GM23338 (cell line): ENCODE data around the gene GJC2. TPM values are rescaled to one million over a fixed set of nuclear protein-coding genes. Genes with fewer than 3 reads are reported as not detected.

ENCODE experiments used
- ATAC-seq: fragments of 200-7000 bp; cut with Tn5 transposase; 3 replicates; pipeline ENCODE4 v1.9.1; 2020
- DNase-seq: peaks from one replicate; pipeline ENCODE4 v3.0.0-alpha.2; 2015; ENCODE audit warnings: low spot score
- H2AFZ ChIP-seq: fragments of 200-600 bp; sonication (generic); 2 replicates; pipeline ENCODE4 v1.8.0; 2016; ENCODE audit warnings: antibody characterized with exemption, mild to moderate bottlenecking, moderate library complexity
- H3F3A ChIP-seq: fragments of 200-600 bp; sonication (generic); replicated peaks from 2 replicates; pipeline ENCODE4 v1.8.0; 2017; ENCODE audit warnings: antibody characterized with exemption, mixed run types, low read depth
- H3K27ac ChIP-seq: fragments of 200-600 bp; sonication (generic); 2 replicates; pipeline ENCODE4 v1.6.1; 2016; ENCODE audit warnings: low read depth
- H3K27me3 ChIP-seq: fragments of 200-600 bp; sonication (generic); 2 replicates; pipeline ENCODE4 v1.8.0; 2016; ENCODE audit warnings: mild to moderate bottlenecking, mixed run types, moderate library complexity; ENCODE audit not compliant: insufficient read depth
- H3K36me3 ChIP-seq: fragments of 200-600 bp; sonication (generic); 2 replicates; pipeline ENCODE4 v1.8.0; 2016; ENCODE audit warnings: mild to moderate bottlenecking; ENCODE audit not compliant: insufficient read depth
- H3K4me1 ChIP-seq: fragments of 200-600 bp; sonication (generic); 2 replicates; pipeline ENCODE4 v1.8.0; 2016; ENCODE audit warnings: mild to moderate bottlenecking, moderate library complexity; ENCODE audit not compliant: insufficient read depth
- H3K4me2 ChIP-seq: fragments of 200-600 bp; sonication (generic); 2 replicates; pipeline ENCODE4 v1.7.1; 2017; ENCODE audit warnings: mixed run types
- H3K4me3 ChIP-seq: fragments of 200-600 bp; sonication (generic); 2 replicates; pipeline ENCODE4 v1.6.1; 2016; ENCODE audit warnings: mixed run types
- H3K79me2 ChIP-seq: fragments of 200-600 bp; sonication (generic); replicated peaks from 2 replicates; pipeline ENCODE4 v1.8.0; 2017; ENCODE audit warnings: mild to moderate bottlenecking; ENCODE audit not compliant: insufficient read depth
- H3K9me2 ChIP-seq: fragments of 200-600 bp; sonication (generic); 2 replicates; pipeline ENCODE4 v1.8.0; 2017; ENCODE audit not compliant: insufficient read depth
- H4K20me1 ChIP-seq: fragments of 200-600 bp; sonication (generic); replicated peaks from 2 replicates; pipeline ENCODE4 v1.8.0; 2017; ENCODE audit warnings: mild to moderate bottlenecking; ENCODE audit not compliant: insufficient read depth
- H3K27ac Mint-ChIP-seq: 2 replicates; pipeline ENCODE4 v1.8.0; 2020; ENCODE audit warnings: inconsistent platforms, mild to moderate bottlenecking, moderate library complexity, mixed read lengths
- H3K27me3 Mint-ChIP-seq: 3 replicates; pipeline ENCODE4 v1.8.0; 2022; ENCODE audit warnings: low read depth, mild to moderate bottlenecking, moderate library complexity, mixed read lengths, inconsistent platforms; ENCODE audit not compliant: insufficient read depth, poor library complexity
- H3K36me3 Mint-ChIP-seq: 3 replicates; pipeline ENCODE4 v1.8.0; 2021; ENCODE audit warnings: low read depth, mild to moderate bottlenecking, inconsistent platforms, moderate library complexity, mixed read lengths
- H3K4me1 Mint-ChIP-seq: 3 replicates; pipeline ENCODE4 v1.8.0; 2020; ENCODE audit warnings: mild to moderate bottlenecking, inconsistent platforms, mixed read lengths
- H3K4me3 Mint-ChIP-seq: 3 replicates; pipeline ENCODE4 v1.8.0; 2021; ENCODE audit warnings: moderate library complexity, mild to moderate bottlenecking, inconsistent platforms, mixed read lengths
- H3K9me3 Mint-ChIP-seq: 3 replicates; pipeline ENCODE4 v1.8.0; 2020; ENCODE audit warnings: moderate library complexity, mild to moderate bottlenecking, inconsistent platforms, mixed read lengths
- CREB1 ChIP-seq: fragments of 250-450 bp; sonication (Bioruptor Pico); IDR thresholded peaks from 2 replicates; pipeline ENCODE4 v1.5.0; 2020; ENCODE audit warnings: low read depth, mild to moderate bottlenecking, moderate library complexity
- ETS1 ChIP-seq: IDR thresholded peaks from 2 replicates; pipeline ENCODE4 v1.6.1; 2016; ENCODE audit warnings: antibody characterized with exemption
- EZH2 ChIP-seq: fragments of 200-600 bp; sonication (generic); IDR thresholded peaks from one replicate; pipeline ENCODE4 v1.8.0; 2017; ENCODE audit warnings: antibody characterized with exemption, mild to moderate bottlenecking, low read depth; ENCODE audit not compliant: unreplicated experiment
- JUNB ChIP-seq: IDR thresholded peaks from one replicate; pipeline ENCODE4 v1.6.1; 2016; ENCODE audit warnings: antibody characterized with exemption; ENCODE audit not compliant: unreplicated experiment
- NANOG ChIP-seq: IDR thresholded peaks from 2 replicates; pipeline ENCODE4 v1.6.1; 2016; ENCODE audit warnings: antibody characterized with exemption, borderline replicate concordance
- REST ChIP-seq: IDR thresholded peaks from one replicate; pipeline ENCODE4 v1.6.1; 2018; ENCODE audit warnings: antibody characterized with exemption; ENCODE audit not compliant: unreplicated experiment
- ZNF331 ChIP-seq: fragments of 250-450 bp; sonication (Bioruptor Pico); IDR thresholded peaks from 2 replicates; pipeline ENCODE4 v1.5.0; 2020; ENCODE audit warnings: low read depth, mild to moderate bottlenecking, moderate library complexity
- polyA plus RNA-seq: library from polyadenylated mRNA; unstranded; fragments of >200 nt; fragmentation: Nextera tagmentation; extraction: Ambion mirVana; gene quantifications from 2 replicates; pipeline ENCODE4 v1.2.1, GENCODE V29; 2016
- total RNA-seq: library from RNA; depleted of rRNA; stranded (reverse); fragments of >200 nt; shearing (Covaris generic); gene quantifications from 2 replicates; pipeline ENCODE4 v1.2.3, GENCODE V29; 2014

GJC2 gene
- total and polyA plus RNA-seq, 2 experiments from 2014 or later: 0.15 to 1.2 TPM

- Mint-ChIP-seq H3K4me3 (no peak overlapping the region), H3K9me3 (no peaks in the 10 kb centered on the region), H3K27ac (no peak overlapping the region), H3K4me1 (peaks cover under 1% of the 10 kb centered on the region; the same call in 2 of the 3 replicates), H3K36me3 (no peaks in the 10 kb centered on the region), H3K27me3 (peaks cover 31% of the 10 kb centered on the region)
- H3K79me2 ChIP-seq: no peaks in the 10 kb centered on the region
- no peaks in the 10 kb centered on the region for H3K36me3 ChIP-seq
- no peaks in the 10 kb centered on the region for H3F3A ChIP-seq
- no peak for TF ChIP-seq CREB1 (CRISPR knock-in tag)
- TF ChIP-seq REST: no peak
- no peak for TF ChIP-seq ZNF331 (CRISPR knock-in tag)
- TF ChIP-seq ETS1: no peak
- no peak for TF ChIP-seq JUNB
- ATAC-seq (peak; percentile 6; the same call in 2 of the 3 replicates), DNase-seq (no peak)
- no peaks in the 10 kb centered on the region for H3K9me2 ChIP-seq
- H3K4me1 ChIP-seq: no peaks in the 10 kb centered on the region
- H3K4me2 ChIP-seq: no peak overlapping the region
- no peak overlapping the region for H3K4me3 ChIP-seq
- no peaks in the 10 kb centered on the region for H4K20me1 ChIP-seq
- no peak overlapping the region for H3K27ac ChIP-seq
- H3K27me3 ChIP-seq: peaks cover 24% of the 10 kb centered on the region
- no peak overlapping the region for H2AFZ ChIP-seq
Measured at GRCh38 chr1:228154670-228155571, 5.2 kb downstream of the GJC2 start.

GRCh38 chr1:228155596-228156514 is 6.1 kb downstream of the GJC2 start:
- Histone ChIP-seq H3F3A (no peaks in the 10 kb centered on the region), H4K20me1 (no peaks in the 10 kb centered on the region), H2AFZ (no peak overlapping the region), H3K79me2 (no peaks in the 10 kb centered on the region), H3K27me3 (peaks cover 27% of the 10 kb centered on the region), H3K4me3 (no peak overlapping the region), H3K27ac (no peak overlapping the region), H3K4me1 (no peaks in the 10 kb centered on the region), H3K9me2 (no peaks in the 10 kb centered on the region), H3K36me3 (no peaks in the 10 kb centered on the region), H3K4me2 (no peak overlapping the region)
- Mint-ChIP-seq H3K4me3 (no peak overlapping the region), H3K9me3 (no peaks in the 10 kb centered on the region), H3K27ac (no peak overlapping the region), H3K4me1 (no peaks in the 10 kb centered on the region), H3K27me3 (peaks cover 31% of the 10 kb centered on the region), H3K36me3 (no peaks in the 10 kb centered on the region)
- no peak for DNase-seq
- no peak for ATAC-seq
- TF ChIP-seq NANOG (no peak), EZH2 (no peak)
